ENCODE measurements around the gene PAFAH1B1.

PAFAH1B1 gene

DNA sequence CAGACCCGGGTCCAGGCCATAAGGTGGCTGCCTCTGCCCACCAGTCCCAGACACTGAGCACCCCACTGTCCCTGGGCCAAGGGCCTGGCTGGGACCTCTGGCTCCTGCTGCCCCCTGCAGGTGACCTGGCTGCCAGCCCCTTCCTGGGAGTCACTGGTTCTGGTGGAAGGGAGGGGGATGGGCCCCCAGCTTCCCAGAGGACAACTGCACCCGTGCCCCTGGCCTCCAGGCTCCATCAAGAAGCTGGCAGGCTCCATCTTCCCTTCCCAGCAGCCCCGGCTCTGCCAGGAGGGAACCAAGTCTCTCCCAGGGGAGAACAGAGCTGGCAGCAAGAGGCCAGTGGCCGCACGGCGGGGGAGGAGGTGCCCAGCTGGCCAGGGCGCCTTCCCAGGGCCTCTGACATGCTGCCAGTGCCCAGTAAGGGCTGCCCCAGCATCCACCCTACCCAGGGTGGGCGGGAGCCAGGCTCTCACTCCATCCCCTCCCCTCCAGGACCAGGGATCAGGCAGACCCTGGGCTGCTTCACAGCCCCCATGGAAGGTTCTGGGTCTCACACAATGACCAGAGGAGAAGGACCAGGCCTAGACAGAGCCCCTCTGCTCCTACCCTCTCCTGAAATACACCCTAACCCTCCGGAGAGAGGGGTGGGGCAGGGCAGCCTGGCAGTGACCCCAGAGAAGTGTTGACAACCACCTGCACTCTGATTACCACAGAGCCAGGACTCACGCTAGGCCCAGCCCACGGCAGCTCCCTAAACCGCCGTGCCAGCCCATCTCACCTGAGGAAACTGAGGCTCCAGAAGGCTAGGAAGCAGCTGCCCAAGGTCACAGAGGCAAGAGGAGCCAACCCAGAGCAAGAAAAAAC lies 114.5 kb downstream of the PAFAH1B1 start:
- peak; percentile 33 to 44 for DNase-seq (ENCODE audit: low read depth in 1 of 2, low spot score in 1 of 2)
- no peak for TF ChIP-seq JUND (IDR thresholded peaks at IDR 0.05; ENCODE audit: low read depth)
- in situ Hi-C loops (cut with HindIII; ENCODE audit: low pct_unique_long_range_greater_than_20kb, low sequenced_read_pairs) = no loop called here

DNA sequence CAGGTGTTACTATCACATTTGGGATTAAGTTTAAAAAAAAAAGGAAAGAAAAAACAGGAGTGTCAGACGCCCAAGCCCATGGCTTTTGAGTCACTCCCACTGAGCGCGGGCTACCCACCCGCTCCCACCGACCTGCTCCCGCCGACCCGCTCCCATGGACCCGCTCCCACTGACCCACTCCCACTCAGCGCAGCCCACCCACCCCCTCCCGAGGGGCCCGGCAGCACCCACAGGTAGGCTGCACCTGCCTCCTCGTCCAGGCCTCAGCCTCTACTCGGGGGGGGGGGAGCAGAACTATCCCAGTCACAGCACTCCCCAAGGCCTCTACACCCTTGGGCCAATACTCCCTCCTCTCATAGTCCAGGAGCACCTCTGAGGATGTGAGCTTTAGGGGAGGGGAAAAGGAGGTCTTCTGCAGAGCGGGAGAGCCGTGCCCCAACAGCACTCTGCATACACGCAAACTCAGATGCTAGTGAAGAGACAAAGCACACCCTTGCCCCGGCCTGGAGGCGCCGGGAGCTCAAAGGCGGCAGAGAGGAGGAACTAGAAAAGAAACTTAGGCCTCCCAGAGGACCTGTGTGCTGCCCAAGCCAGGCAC lies 115.2 kb downstream of the PAFAH1B1 start:
- in situ Hi-C loops (cut with HindIII; ENCODE audit: low pct_unique_long_range_greater_than_20kb, low sequenced_read_pairs) = no loop called here
- DNase-seq (ENCODE audit: low read depth in 1 of 2, low spot score in 1 of 2) = no peak
- TF ChIP-seq JUND (IDR thresholded peaks at IDR 0.05; ENCODE audit: low read depth) = no peak

DNA sequence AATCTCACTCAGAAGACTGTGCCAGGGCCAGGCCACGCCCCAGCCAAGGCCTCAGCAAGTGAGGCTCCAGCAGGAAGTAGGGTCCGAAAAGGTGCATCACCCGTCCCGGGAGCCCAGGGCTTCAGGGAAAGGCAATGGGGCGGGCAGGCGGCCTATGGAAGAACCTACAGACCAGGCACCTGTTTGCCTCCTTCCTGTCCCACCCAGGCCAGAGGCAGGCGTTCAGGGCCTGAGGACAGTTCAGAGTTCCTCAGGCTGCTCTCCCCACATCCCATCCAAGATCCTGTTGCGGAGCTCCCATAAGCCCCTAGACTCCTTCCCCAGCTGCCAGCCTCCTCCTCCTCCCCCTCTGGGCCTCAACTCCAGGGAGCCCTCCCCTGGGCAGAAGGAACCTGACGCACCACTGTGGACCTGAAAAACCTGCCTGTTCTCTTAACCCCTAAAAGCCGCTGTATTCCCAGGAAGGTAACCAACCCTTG lies 115.8 kb downstream of the PAFAH1B1 start:
- in situ Hi-C loops (cut with HindIII; ENCODE audit: low pct_unique_long_range_greater_than_20kb, low sequenced_read_pairs) = no loop called here
- peak; percentile 87 for DNase-seq (ENCODE audit: low read depth in 1 of 2, low spot score in 1 of 2)

DNA sequence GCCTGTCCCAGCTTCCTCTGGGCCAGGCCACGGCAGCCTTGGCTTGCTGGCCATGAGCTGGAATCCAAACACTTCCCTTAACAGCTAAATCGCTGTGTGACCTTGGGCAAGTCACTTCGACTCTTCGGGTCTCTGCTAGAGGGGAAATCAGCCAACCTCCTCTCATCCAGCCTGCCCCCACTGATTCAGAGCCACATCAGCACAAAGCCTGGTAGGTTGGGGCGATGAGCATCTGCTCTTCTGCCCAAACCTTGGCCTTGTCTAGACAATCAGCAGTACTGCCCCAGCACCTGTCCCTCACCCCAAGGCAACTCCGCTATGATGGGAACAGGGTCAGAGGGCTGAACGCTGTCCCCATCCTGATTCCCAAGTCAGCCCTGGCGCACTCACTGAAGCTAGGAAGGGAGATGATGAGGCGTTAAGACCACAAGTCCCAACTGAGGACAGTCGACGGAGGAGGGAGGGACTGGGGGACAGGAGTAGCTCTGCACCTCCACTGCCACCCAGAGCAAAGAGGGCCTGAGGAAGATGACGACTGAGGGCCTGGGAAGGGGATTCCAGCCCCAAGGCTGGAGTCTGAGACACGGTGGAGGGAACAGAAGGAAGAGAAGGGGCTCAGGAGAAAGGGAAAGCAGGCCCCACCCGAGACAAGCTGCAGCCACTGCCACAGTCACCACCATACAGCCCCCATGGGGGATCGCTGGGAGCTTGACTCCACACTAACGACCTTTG lies 116.8 kb downstream of the PAFAH1B1 start:
- in situ Hi-C loops (cut with HindIII; ENCODE audit: low pct_unique_long_range_greater_than_20kb, low sequenced_read_pairs) = no loop called here
- DNase-seq (ENCODE audit: low read depth in 1 of 2, low spot score in 1 of 2) = no peak
- no peak for TF ChIP-seq JUND (IDR thresholded peaks at IDR 0.05; ENCODE audit: low read depth)

More for the DNA sequence above, 115.8 kb downstream of the PAFAH1B1 start:
- TF ChIP-seq JUND (IDR thresholded peaks at IDR 0.05; ENCODE audit: low read depth) = no peak

DNA sequence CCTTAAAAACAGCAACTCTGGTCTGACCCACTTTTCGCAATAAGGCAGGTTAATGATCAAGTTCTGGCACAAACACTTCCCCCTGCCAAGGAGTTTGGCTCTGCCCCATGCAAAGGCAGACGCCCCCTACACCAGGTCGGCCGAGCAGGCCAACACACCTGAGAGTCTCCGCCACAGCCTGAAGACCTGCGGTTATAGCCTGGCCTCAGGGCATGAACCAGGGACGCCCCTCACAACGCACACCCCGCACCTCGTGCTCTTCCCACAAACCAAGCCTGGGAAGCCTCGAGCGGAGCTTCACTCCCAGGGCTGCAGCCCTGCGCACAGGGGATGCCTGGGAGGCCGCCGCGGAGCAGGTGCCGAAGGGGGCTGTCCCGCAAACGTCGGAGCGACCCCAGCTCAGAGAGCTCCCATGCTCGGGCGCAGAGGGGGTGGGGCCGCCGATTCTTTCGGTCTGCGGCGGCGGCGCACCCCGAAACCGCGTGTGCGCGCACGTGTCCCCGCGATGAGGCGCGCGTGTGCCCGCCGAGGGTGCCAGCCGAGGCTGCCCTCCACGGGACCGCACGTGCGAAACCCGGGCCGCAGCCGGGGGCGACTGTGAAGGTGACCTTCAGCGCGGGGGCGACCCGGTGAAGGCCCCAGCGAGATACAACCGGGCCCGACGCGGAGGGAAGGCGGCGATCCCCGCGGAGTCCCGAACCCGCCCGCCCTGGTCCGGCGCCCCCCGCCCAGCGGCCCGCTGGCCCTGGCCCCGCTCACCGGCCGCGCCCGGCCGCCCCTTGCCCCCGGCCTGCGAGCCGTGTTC lies 117.6 kb downstream of the PAFAH1B1 start:
- DNase-seq (ENCODE audit: low read depth in 1 of 2, low spot score in 1 of 2) = peak in 1 of 2 experiments; percentile 30
- no peak for TF ChIP-seq JUND (IDR thresholded peaks at IDR 0.05; ENCODE audit: low read depth)
- in situ Hi-C loops (cut with HindIII; ENCODE audit: low pct_unique_long_range_greater_than_20kb, low sequenced_read_pairs) = no loop called here

DNA sequence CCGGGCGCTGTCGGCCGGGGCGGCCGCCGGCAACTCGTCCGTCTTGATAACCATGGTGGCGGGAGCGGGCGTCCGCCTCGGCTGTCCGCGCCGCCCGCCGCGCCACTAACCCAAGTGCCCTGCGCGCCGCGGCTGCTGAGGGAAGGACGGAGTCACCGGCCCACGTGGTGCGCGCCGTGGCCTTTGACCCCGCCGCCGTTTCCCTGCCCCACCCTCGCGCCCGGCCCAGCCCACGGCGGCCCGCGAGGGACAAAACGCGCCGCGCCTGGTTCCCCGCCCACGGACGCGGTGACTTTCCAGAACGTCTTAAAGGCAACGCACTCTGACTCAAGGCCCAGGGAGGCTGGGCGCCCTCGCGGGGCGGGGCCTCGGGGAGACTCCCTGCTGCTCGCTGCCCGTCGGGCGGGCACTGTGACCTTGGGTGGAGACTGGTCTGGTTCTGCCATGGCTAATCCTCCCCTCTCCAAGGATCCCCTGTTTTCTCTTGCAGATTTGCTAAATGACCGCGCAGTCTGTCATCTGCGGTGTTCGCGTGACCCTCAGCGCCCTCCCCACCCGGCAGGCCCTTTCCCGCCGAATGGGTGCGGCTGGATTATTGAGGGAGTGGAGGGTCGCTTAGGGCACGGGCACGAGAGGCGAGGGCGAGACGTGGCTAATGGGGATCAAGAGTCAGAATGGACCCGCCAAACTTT lies 118.3 kb downstream of the PAFAH1B1 start, which contains the start of gene CLUH:
Gene CLUH, minus strand, starts transcription at position 157 of the 692 bp plus-strand sequence. Its CDS starts 103 bp downstream, at position 54.
- in situ Hi-C loops (cut with HindIII; ENCODE audit: low pct_unique_long_range_greater_than_20kb, low sequenced_read_pairs) = no loop called here

DNA sequence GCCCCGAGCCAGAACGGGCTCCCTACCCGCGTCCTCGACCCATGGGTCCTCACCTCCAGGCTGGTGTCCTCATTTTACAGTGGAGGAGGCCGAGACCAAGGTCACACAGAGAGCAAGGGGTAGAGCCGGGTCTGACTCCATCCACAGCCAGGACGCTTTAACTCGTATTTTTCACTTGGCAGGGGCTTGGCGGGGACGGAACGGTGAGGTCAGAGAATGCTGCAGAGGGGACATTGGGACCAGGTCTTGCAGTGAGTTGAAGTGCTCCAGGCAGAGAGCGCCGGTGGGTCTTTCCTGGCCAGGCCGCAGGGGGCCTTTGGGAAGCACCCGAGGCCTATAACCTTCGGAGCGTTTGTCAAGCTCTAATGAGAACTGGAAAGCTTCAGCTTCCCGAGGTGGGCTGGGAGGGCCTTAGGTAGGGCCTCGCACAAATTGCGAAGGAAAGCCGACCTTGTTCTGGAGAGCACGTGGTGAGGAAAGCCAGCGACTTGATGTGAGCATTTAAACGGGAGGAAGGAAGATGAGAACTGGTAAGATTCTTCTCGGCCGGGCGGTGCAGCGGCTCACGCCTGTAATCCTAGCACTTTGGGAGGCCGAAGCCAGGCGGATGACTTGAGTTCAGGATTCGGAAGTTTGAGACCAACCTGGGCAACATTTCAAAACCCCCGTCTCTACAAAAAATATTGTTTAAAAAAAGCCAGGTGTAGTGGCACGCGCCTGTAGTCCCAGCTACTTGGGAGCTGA lies 119.0 kb downstream of the PAFAH1B1 start:
- in situ Hi-C loops (cut with HindIII; ENCODE audit: low pct_unique_long_range_greater_than_20kb, low sequenced_read_pairs) = no loop called here
- TF ChIP-seq JUND (IDR thresholded peaks at IDR 0.05; ENCODE audit: low read depth) = no peak
- no peak for DNase-seq (ENCODE audit: low read depth in 1 of 2, low spot score in 1 of 2)

More for the DNA sequence above, 118.3 kb downstream of the PAFAH1B1 start, which contains the start of gene CLUH:
- DNase-seq (ENCODE audit: low read depth in 1 of 2, low spot score in 1 of 2) = peak; percentile 96 to 98
- no peak for TF ChIP-seq JUND (IDR thresholded peaks at IDR 0.05; ENCODE audit: low read depth)

DNA sequence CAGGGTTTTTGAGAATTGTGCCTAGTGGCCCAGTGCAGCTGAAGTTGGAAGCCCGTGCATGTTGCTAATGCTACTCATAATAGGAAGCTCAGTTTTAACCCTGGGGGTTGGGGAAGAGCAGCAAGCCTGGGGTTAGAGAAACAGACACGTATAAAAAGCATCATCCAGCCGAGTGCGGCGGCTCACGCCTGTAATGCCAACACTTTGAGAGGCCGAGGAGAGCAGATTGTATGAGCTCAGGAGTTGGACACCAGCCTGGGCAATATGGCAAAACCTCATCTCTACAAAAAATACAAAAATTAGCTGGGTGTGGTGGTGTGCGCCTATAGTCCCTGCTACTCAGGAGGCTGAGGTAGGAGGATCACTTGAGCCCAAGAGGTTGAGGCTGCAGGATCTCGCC lies 120.4 kb downstream of the PAFAH1B1 start:
- TF ChIP-seq JUND (IDR thresholded peaks at IDR 0.05; ENCODE audit: low read depth) = no peak
- DNase-seq (ENCODE audit: low read depth in 1 of 2, low spot score in 1 of 2) = no peak

DNA sequence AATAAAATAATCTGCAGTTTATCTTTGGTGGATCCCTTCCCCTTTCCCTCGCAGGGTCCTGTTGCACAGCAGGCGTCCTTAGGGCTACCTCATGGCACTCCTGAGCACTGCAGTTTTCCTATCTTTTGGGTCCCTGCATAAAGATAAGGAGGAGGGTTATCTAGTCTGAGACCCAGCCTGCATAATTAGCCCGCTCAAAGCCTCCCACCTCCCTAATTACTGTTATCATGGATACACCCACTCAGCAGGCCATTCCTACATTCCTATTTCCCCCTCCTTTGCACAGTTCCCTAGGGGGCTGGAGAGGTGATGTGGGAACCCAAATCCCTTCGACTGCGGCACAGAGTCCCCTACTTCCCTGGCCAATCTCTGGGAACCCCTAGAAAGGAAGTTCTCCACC lies 123.2 kb downstream of the PAFAH1B1 start:
- in situ Hi-C loops (cut with HindIII; ENCODE audit: low pct_unique_long_range_greater_than_20kb, low sequenced_read_pairs) = no loop called here
- no peak for TF ChIP-seq JUND (IDR thresholded peaks at IDR 0.05; ENCODE audit: low read depth)
- DNase-seq (ENCODE audit: low read depth in 1 of 2, low spot score in 1 of 2) = no peak

More for the DNA sequence above, 120.4 kb downstream of the PAFAH1B1 start:
- in situ Hi-C loops (cut with HindIII; ENCODE audit: low pct_unique_long_range_greater_than_20kb, low sequenced_read_pairs) = no loop called here

DNA sequence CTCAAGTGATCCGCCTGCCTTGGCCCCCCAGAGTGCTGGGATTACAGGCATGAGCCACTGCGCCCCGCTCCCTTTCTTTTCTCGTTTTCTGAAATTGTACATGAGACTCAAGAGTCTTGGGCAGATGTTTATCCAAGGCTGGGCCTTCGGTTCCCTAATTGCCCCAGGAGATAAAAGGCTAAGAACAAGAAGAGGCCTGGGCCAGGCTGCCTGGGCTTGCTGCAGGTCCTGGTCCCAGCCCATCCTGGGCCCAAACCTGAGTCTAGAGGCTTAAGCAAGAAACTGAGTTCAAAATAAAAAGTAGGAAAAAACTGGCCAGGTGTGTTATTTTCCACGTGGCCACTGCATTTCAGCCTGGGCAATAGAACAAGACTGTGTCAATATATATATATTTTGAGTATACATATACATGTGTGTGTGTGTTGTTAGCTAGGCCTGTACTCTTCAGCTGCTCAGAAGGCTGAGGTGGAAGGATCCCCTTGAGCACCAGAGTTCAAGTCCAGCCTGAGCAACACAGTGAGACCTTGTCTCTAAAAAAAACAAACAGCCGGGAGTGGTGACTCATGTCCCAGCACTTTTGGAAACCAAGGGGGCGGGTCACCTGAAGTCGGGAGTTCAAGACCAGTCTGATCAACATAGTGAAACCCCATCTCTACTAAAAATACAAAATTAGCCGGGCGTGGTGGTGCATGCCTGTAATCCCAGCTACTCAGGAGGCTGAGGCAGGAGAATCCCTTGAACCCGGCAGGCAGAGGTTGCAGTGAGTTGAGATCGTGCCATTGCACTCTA lies 124.9 kb downstream of the PAFAH1B1 start:
- DNase-seq (ENCODE audit: low read depth in 1 of 2, low spot score in 1 of 2) = no peak
- no peak for TF ChIP-seq JUND (IDR thresholded peaks at IDR 0.05; ENCODE audit: low read depth)
- in situ Hi-C loops (cut with HindIII; ENCODE audit: low pct_unique_long_range_greater_than_20kb, low sequenced_read_pairs) = no loop called here
